HCT116 (cell line): ENCODE results near the gene BMX.

Experiments used
- EZH2 ChIP-seq: fragments of 200-600 bp; sonication (generic); IDR thresholded peaks from 2 replicates; pipeline ENCODE4 v1.6.1; 2017; ENCODE audit warnings: antibody characterized with exemption, mixed run types
- POLR2A ChIP-seq: IDR thresholded peaks from 2 replicates; pipeline ENCODE4 v1.7.0; 2011; ENCODE audit warnings: borderline replicate concordance; ENCODE audit not compliant: insufficient read depth, insufficient read length; ENCODE audit errors: extremely low read depth

- TF ChIP-seq POLR2A (no peak), EZH2 (no peak)
These were observed 25.2 kb downstream of the BMX start for GRCh38 chrX:15525664-15526416.
